ENCODE results near the gene UGGT1. TPM values are rescaled to one million over a fixed set of nuclear protein-coding genes. Genes with fewer than 3 reads are reported as not detected.
A peak's percentile ranks its signal among the peaks of the same experiment; 100 is the strongest.

UGGT1 gene
- total and polyA plus RNA-seq, 9 of the 15 experiments (the other 6 are each of a cell fraction or from before 2014, with no cell fraction given), result 5.1 to 56.4 (median 37.9) TPM

GRCh38 chr2:128228894-128229293 is 137.9 kb downstream of the UGGT1 start:
- no peaks in the 10 kb centered on the region for H3K9me1 ChIP-seq (ENCODE audit: control insufficient read depth, insufficient read depth, low read length)
- H3K36me3 ChIP-seq (ENCODE audit: control insufficient read depth, insufficient read depth, low read length), result no peaks in the 10 kb centered on the region
- no peak overlapping the region for H2AFZ ChIP-seq (ENCODE audit: low read depth, low read length)
- no peak overlapping the region for H3K4me3 ChIP-seq
- intact Hi-C loops (cut with micrococcal nuclease), result no loop called here
- H3K4me2 ChIP-seq (ENCODE audit: insufficient read depth, low read length), result no peak overlapping the region
- peaks cover 1 to 3% of the 10 kb centered on the region in 2 experiments; a peak in 2 of 5 replicates for H3K27me3 ChIP-seq (ENCODE audit: control insufficient read depth in 2 of 2, insufficient read depth in 2 of 2, low read length in 2 of 2)
- peaks cover 0 to 13% of the 10 kb centered on the region in 2 experiments; a peak in 2 of 5 replicates for H3K4me1 ChIP-seq (replicated peaks in 1 of 2; ENCODE audit: control insufficient read depth in 2 of 2, insufficient read depth in 2 of 2, low read length in 2 of 2)
- H3K9me3 ChIP-seq (replicated peaks; ENCODE audit: control insufficient read depth, insufficient read depth, low read depth, low read length), result no peaks in the 10 kb centered on the region
- ChIA-PET CTCF (ENCODE audit: low intra/inter-chr PET ratio) (no interaction called here), POLR2A (no interaction called here)
- in situ Hi-C loops (cut with MboI), result no loop called here
- H3K27ac ChIP-seq (ENCODE audit: extremely low read depth, low read depth, low read length), result no peak overlapping the region
- BruUV-seq (replicated peaks), result no TSS peak
- no peak overlapping the region for H3K9ac ChIP-seq (ENCODE audit: insufficient read depth in 1 of 2, low read depth in 2 of 2, low read length in 2 of 2)
- ATAC-seq (no peak), DNase-seq (ENCODE audit: extremely low read depth in 1 of 4, low spot score in 3 of 4) (no peak), FAIRE-seq (no peak)
- H3K79me2 ChIP-seq (ENCODE audit: control insufficient read depth, insufficient read depth, low read length), result no peaks in the 10 kb centered on the region
- H4K20me1 ChIP-seq (replicated peaks; ENCODE audit: control insufficient read depth, insufficient read depth, low read length), result no peaks in the 10 kb centered on the region
- TF ChIP-seq HDGF (IDR thresholded peaks at IDR 0.05) (no peak), NKRF (IDR thresholded peaks at IDR 0.05; ENCODE audit: borderline replicate concordance) (no peak), FOSL1 (tag; conservative IDR thresholded peaks at IDR 0.05) (peak; percentile 51), HDAC1 (IDR thresholded peaks at IDR 0.05) (no peak), GTF2A2 (tag; IDR thresholded peaks at IDR 0.05) (no peak), CEBPG (CRISPR knock-in tag; IDR thresholded peaks at IDR 0.05) (no peak), CEBPG (tag; conservative IDR thresholded peaks at IDR 0.05 in 1 of 2, IDR thresholded peaks at IDR 0.05 in 1 of 2) (peak in 1 of 2 experiments; percentile 52; a peak in 1 of 4 replicates), DIDO1 (tag; IDR thresholded peaks at IDR 0.05; ENCODE audit: low read depth) (no peak), ZNF3 (CRISPR knock-in tag; IDR thresholded peaks at IDR 0.05) (no peak), ATF3 (IDR thresholded peaks at IDR 0.05) (peak; percentile 58), ATF3 (CRISPR knock-in tag; conservative IDR thresholded peaks at IDR 0.05) (no peak)
